Gastrocnemius medialis (tissue), 4 donors: ENCODE results near the gene SNTG2.

Experiments used
- POLR2A ChIP-seq, 2 donors: fragments of 450-650 bp; IDR thresholded peaks; one replicate each; pipeline ENCODE4 v1.6.1; 2017; ENCODE audit warnings: antibody characterized with exemption in 2 of 2, mild to moderate bottlenecking in 2 of 2, moderate library complexity in 2 of 2
- TF ChIP-seq, protein P1 (sequence below), 5 experiments: fragments of 450-650 bp in 3 of 5; fragments of 200-600 bp in 2 of 5; sonication (generic) in 2 of 5; IDR thresholded peaks in 4 of 5; conservative IDR thresholded peaks in 1 of 5; 1 replicate in 4 of 5; 2 replicates in 1 of 5; pipeline ENCODE4 v1.5.1; 2016 to 2019; ENCODE audit warnings: antibody characterized with exemption in 5 of 5, mild to moderate bottlenecking in 3 of 5, moderate library complexity in 3 of 5

DNA sequence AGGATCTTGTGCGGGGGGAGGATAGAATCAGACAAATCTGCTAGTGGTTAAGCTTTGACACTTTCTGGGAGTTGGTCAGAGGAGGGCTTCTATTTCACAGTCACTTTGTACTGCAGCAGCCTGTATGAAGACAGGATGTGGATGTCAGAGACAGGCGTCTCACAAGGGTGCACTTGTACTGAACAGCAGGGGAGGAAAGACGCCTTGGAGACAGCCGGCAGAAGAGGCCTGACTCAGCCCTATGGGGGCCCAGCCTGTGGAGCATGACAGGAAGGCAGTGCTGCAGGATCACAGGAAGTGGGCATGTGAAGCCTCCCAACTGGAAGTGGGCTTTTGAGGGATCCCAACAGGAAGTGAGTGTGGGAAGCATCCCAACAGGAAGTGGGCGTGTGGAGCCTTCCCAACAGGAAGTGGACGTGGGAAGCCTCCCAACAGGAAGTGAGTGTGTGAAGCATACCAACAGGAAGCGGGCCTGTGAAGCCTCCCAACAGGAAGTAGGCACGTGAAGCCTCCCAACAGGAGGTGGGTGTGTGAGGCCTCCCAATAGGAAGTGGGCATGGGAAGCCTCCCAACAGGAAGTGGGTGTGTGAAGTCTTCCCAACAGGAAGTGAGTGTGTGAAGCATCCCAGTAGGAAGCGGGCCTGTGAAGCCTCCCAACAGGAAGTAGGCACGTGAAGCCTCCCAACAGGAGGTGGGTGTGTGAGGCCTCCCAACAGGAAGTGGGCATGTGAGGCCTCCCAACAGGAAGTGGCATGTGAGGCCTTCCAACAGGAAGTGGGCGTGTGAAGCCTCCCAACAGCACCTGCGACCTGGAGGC is 212.3 kb downstream of the SNTG2 start:
- TF ChIP-seq, protein P1, sequence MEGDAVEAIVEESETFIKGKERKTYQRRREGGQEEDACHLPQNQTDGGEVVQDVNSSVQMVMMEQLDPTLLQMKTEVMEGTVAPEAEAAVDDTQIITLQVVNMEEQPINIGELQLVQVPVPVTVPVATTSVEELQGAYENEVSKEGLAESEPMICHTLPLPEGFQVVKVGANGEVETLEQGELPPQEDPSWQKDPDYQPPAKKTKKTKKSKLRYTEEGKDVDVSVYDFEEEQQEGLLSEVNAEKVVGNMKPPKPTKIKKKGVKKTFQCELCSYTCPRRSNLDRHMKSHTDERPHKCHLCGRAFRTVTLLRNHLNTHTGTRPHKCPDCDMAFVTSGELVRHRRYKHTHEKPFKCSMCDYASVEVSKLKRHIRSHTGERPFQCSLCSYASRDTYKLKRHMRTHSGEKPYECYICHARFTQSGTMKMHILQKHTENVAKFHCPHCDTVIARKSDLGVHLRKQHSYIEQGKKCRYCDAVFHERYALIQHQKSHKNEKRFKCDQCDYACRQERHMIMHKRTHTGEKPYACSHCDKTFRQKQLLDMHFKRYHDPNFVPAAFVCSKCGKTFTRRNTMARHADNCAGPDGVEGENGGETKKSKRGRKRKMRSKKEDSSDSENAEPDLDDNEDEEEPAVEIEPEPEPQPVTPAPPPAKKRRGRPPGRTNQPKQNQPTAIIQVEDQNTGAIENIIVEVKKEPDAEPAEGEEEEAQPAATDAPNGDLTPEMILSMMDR (IDR thresholded peaks at IDR 0.05 in 4 of 5, conservative IDR thresholded peaks at IDR 0.05 in 1 of 5): no peak
- TF ChIP-seq POLR2A (IDR thresholded peaks at IDR 0.05): no peak
